Activated CD4-positive, alpha-beta T cell treated with anti-CD3 and anti-CD28 coated beads, Interleukin-10, Interleukin-2, amounts not matched to agents 100 ng/mL and 50 ng/mL, durations not matched to agents 16 hours and 8 hours (primary cell): ENCODE measurements around the gene CFAP100.

Experiments
- DNase-seq: peaks from one replicate; pipeline ENCODE4 v3.0.0-alpha.2; 2020

CFAP100 gene

DNA sequence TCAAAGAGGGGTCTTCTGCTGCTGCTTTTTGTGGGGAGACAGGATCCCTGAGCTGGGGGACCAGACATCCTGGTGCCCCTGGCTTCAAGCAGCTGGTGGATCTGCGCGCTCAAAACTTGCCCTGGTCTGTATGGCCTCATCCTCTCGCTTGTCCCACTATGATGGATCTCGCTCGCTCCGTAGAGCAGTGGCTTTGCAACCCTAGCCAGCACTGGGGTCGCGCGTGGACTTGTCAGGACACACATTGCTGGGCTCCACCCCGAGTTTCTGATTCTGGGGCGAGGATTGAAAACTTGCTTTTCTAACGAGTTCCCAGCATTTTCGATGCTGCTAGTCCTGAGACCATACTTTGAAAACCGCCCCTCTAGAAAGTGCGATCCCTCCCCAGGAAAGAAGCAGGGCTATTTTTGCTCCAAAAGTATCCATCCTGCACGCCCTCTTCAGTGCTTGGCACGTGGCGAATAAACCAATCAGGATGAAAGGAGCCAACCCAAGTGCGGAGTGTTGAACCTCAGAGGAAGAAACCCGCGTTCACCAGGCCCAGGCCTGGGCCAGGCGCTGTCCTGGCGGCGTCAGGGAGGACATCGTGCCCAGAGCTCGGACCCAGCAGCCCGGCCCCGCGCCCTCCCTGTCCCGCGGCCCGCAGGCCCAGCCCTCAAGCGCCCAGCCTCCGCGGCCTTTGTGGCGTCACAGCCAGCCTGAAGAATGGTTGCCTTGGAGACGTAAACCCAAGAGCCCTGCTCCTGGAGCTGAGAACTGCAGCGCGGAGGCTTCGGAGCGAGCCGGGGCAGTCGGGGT, at the start of gene CFAP100:
Gene CFAP100 (plus strand): TSS at position 731 of the 798 bp plus-strand sequence. CDS start 1,092 bp downstream, outside the sequence.
- DNase-seq = no peak

- DNase-seq = no peak
These were observed 49.5 kb upstream of the CFAP100 start for GRCh38 chr3:126345231-126345630.

DNA sequence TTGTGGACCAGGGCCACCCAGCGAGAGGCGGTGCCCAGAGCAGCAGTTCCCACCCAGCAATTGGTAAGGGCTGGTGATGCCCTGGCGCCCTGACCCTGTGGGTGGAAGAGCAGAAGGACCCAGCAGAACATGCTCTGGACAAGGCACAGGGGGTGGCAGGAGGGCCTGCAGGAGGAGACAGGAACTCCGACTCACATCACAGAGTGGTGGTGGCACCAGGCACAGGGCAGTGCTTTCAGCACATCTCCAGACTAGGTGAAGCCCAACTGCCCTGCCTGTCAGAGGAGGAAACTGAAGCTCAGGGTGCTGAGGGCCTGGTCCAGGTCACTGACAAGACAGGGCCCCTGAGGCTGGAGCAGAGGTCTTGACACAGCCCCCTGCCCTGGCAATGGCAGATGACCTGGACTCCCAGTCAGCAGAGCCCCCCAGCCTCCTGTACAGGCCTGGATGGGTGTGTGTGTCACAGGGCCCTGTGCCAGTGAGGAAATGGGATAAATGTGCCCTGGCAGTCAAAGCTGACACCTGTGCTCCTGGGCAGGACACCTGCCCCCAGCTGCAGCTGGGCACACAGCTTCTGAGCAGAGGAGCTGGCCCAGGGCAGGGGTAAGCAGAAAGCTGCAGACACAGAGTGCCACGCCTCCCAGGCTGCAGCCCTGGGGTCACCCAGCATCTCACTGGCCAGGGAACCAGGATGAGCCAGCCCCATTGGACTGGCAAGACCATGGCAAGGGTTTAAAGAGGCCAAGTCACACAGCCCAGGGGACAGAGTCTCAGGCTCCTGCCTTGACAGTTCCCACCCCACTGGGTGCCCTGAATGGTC, 48.9 kb upstream of the CFAP100 start:
- no peak for DNase-seq

DNA sequence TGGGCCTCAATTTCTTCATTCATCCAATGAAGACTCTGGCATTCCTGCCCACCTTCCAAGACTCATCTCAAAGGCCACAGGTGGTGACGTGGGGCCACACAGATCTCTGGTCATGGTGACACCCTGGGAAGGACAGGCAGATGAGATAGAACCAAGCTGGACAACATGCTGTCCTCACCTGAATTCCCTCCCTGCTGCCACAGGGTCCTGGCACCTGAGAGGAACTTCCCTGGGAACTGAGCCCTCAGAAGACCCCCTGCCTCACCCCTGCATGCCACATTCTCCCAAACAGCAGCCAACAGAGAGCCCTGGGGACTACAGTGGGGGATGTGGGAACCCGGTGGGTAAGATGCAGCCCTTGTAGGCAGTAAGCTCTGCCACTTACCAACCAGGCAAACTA, 48.2 kb upstream of the CFAP100 start:
- no peak for DNase-seq

DNA sequence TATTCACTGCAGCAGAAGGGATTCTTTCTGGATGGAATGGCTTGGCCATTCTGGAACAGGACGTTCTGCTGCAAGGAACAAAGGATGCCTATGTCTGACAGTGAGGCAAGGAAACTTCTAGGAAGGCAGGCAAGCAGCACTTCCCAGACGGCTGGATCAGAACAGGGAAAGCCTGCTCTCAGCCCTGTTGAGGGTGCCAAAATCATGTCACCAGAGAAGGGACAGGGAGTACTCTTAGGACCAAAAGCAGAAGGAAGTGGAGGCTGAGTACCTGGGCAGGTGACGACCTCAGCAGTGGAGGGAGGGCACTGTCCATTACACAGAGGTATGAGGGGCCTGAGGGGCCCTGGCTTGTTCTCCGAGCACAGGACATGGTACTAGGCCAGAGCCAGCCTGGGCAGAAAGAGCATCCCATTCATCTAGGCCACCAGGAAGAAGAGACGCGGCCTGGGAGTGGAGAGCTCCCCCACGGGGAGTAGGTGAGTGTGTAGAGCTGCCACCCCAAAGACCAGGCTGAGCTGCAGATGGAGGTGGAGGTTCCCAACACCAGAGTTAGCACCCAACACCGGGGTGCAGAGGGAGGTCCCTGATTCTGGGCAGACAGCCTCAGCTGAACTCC, 47.1 kb upstream of the CFAP100 start:
- no peak for DNase-seq

DNA sequence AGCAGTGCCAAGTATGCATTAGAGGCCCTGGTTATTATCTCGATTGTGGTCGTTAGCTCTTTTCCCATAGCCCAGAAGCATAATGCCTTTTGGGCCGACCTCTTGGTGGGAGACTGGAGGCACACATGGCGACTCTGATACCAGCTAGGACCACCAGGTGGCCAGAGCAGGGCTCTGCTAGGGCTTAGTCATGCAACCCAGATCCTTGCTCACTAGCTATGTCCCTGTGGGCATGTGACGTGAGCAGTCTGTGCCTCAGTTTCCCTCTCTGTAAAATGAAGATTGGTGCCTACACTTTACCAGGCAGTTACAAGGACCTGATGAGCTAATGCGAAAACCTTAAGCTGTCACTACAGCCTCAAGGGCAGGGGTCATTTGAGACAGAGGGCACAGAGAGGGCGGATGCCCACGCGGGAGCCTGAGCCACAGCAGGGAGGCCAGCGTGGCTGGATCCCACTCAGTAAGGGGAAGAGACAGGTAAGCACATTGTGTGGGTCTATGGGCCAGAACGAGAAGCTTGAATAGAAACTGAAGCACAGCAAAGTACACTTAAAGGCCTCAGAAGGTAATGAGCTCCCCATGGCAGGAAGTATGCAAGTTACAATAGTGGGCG, 46.3 kb upstream of the CFAP100 start:
- DNase-seq = no peak

DNA sequence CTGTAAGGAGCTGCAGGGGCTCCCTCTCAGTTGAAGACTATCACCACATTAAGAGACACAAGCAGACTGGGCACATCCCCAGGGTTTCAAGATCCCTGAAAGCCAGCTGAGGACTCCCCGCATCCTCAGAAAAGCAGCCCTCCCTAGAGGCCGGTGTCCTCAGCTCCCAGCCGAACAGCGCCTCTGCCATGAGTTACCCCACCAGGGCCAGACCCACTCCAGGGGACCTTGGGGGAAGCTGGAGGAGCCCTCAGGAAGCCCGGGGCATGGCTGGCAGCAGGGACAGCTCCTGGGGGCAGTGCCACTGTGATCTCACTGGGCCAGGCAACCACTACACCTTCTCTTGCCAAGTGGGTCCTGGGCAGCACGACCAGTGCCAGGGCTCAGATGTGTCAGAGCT, 45.6 kb upstream of the CFAP100 start:
- no peak for DNase-seq

- DNase-seq = no peak
These were observed 44.9 kb upstream of the CFAP100 start for GRCh38 chr3:126349611-126350501.

- DNase-seq = no peak
These were observed 44.1 kb upstream of the CFAP100 start for GRCh38 chr3:126350502-126351085.

DNA sequence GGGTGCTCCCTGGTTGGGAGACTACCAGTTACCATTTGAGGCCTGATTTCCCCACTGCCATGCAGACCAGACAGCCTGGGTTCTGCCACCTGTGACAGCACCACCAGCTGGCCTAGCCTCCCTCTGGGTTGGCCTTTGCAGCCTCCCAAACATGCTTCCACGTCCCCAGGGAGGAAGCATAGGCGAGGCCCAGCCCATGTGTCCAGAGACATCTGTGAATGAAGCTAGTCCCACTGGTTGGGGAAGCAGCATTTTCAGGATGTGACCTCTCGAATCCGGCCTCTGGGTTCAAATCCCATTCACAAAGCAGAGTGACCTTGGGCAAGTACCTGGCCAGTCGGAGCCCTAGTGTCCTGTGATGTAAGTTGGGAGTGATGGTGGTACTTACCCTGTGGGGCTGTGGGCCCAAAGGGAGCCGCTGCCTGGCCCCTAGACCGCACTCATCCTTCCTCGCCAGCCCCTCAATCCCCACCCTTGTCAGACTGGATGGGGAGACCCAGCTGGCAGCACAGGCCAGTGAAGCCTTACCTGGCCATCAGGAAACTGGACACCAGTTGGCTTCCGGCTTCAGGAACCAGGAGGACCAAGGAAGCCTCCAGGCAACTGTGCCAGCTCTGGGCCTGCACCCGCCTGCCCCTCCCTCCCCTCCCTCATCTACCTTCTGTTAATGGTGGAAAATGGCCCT, 43.5 kb upstream of the CFAP100 start:
- no peak for DNase-seq

DNA sequence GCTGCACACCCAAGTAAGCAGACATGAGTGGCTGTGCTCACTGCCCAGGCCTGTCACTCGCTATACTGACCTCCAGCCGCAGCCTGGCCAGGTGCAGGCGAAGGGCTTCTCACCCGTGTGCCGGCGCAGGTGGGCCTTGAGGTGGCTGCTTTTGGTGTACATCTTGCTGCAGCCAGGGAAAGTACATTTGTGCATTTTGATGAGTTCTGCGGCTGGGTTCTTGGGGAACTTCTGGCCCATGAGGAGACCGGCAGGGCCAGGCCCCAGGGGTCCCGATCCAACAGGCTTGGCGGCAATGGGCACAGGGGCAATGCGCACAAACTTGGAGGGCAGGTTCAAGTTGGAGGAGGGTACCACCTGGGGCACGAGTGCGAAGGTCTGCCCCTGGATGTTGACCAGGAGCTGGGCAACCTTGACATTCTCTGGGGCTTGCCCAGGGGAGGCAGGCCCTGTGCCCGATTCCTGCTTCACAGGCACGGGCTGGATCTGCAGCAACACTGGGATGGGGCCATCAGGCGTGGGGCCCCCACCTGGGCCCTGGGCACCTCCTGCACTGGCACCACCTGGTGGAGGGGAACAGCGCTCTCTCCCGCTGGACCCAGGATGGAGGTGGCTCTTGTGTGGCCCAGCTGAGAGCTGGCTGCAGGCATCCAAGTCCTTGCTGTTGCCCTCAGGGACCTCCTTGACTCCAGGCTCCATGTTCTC, 42.8 kb upstream of the CFAP100 start:
- DNase-seq = no peak

GRCh38 chr3:126352476-126353454, 41.9 kb upstream of the CFAP100 start:
- no peak for DNase-seq

GRCh38 chr3:126353694-126354321, 40.9 kb upstream of the CFAP100 start:
- no peak for DNase-seq

DNA sequence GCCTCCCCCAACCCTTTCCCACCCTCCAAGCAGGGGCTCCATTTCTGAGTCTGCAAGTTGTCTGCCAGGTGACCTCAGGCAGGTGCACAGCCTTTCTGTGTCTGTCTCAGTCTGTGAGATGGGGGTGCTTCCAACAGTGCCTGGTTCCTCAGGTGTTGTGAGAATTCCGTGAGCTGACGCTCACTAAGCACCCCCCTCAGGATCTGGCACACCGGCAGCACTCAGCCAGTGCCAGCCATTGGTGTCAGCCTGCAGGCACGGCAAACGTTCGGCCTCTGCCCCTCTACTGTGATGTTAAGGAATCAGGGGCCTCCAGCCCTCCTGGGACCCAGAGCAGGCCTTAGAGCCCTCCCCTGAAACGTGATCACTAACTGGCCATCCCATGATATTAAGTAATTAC, 39.9 kb upstream of the CFAP100 start:
- no peak for DNase-seq

GRCh38 chr3:126355251-126355650, 39.5 kb upstream of the CFAP100 start:
- DNase-seq = no peak

GRCh38 chr3:126355777-126356372, 38.8 kb upstream of the CFAP100 start:
- DNase-seq = no peak

DNA sequence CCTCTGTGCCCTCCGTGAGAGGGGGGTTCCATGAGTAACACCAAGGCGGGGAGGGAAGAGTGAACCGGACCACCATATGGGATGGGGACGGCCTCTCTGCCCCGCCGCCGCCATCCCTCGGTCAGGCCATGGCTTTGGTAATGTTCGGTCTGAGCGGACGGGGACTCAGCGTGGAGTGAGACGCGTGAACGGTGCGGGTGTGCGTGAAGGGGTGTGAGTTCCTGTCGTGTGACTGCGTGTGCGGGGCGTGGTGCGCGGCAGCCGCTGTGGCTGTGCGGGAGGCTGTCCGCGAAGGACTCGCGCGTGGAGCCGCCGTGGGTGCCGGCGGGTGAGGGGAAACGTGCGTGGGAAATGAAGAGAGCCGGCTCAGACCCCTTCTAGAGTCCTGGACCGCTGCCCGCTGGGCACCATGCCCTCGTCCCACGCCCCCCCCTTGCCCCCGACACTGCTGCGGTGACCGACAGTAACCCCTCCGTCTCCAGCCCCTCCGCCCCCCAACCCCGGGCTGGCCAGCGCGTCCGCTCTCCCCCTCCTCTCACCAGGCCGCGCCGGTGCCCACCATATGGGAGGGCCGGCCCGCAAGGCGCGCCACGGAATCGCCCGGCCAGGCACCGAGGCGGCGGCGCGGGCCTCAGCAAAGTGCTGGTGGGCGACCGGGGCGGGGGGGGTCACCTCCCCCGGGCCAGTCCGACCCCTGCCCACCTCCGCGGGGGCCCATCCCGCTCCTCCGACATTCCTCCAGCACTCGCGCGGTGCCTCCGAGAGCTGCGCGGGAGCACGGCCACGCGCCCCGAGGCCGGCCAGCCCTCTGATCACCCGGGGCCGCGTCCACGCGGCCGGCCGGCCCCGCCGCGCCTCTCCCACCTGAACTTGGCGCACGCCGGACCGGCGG, 38.1 kb upstream of the CFAP100 start:
- DNase-seq = no peak
